GM23338 (cell line): ENCODE results near the gene TNFRSF1A. TPM values are rescaled to one million over a fixed set of nuclear protein-coding genes. Genes with fewer than 3 reads are reported as not detected.

Source experiments
- ATAC-seq: fragments of 200-7000 bp; cut with Tn5 transposase; 3 replicates; pipeline ENCODE4 v1.9.1; 2020
- DNase-seq: peaks from one replicate; pipeline ENCODE4 v3.0.0-alpha.2; 2015; ENCODE audit warnings: low spot score
- H2AFZ ChIP-seq: fragments of 200-600 bp; sonication (generic); 2 replicates; pipeline ENCODE4 v1.8.0; 2016; ENCODE audit warnings: antibody characterized with exemption, mild to moderate bottlenecking, moderate library complexity
- H3F3A ChIP-seq: fragments of 200-600 bp; sonication (generic); replicated peaks from 2 replicates; pipeline ENCODE4 v1.8.0; 2017; ENCODE audit warnings: antibody characterized with exemption, mixed run types, low read depth
- H3K27ac ChIP-seq: fragments of 200-600 bp; sonication (generic); 2 replicates; pipeline ENCODE4 v1.6.1; 2016; ENCODE audit warnings: low read depth
- H3K27me3 ChIP-seq: fragments of 200-600 bp; sonication (generic); 2 replicates; pipeline ENCODE4 v1.8.0; 2016; ENCODE audit warnings: mild to moderate bottlenecking, mixed run types, moderate library complexity; ENCODE audit not compliant: insufficient read depth
- H3K36me3 ChIP-seq: fragments of 200-600 bp; sonication (generic); 2 replicates; pipeline ENCODE4 v1.8.0; 2016; ENCODE audit warnings: mild to moderate bottlenecking; ENCODE audit not compliant: insufficient read depth
- H3K4me1 ChIP-seq: fragments of 200-600 bp; sonication (generic); 2 replicates; pipeline ENCODE4 v1.8.0; 2016; ENCODE audit warnings: mild to moderate bottlenecking, moderate library complexity; ENCODE audit not compliant: insufficient read depth
- H3K4me2 ChIP-seq: fragments of 200-600 bp; sonication (generic); 2 replicates; pipeline ENCODE4 v1.7.1; 2017; ENCODE audit warnings: mixed run types
- H3K4me3 ChIP-seq: fragments of 200-600 bp; sonication (generic); 2 replicates; pipeline ENCODE4 v1.6.1; 2016; ENCODE audit warnings: mixed run types
- H3K79me2 ChIP-seq: fragments of 200-600 bp; sonication (generic); replicated peaks from 2 replicates; pipeline ENCODE4 v1.8.0; 2017; ENCODE audit warnings: mild to moderate bottlenecking; ENCODE audit not compliant: insufficient read depth
- H3K9me2 ChIP-seq: fragments of 200-600 bp; sonication (generic); 2 replicates; pipeline ENCODE4 v1.8.0; 2017; ENCODE audit not compliant: insufficient read depth
- H4K20me1 ChIP-seq: fragments of 200-600 bp; sonication (generic); replicated peaks from 2 replicates; pipeline ENCODE4 v1.8.0; 2017; ENCODE audit warnings: mild to moderate bottlenecking; ENCODE audit not compliant: insufficient read depth
- H3K27ac Mint-ChIP-seq: 2 replicates; pipeline ENCODE4 v1.8.0; 2020; ENCODE audit warnings: inconsistent platforms, mild to moderate bottlenecking, moderate library complexity, mixed read lengths
- H3K27me3 Mint-ChIP-seq: 3 replicates; pipeline ENCODE4 v1.8.0; 2022; ENCODE audit warnings: low read depth, mild to moderate bottlenecking, moderate library complexity, mixed read lengths, inconsistent platforms; ENCODE audit not compliant: insufficient read depth, poor library complexity
- H3K36me3 Mint-ChIP-seq: 3 replicates; pipeline ENCODE4 v1.8.0; 2021; ENCODE audit warnings: low read depth, mild to moderate bottlenecking, inconsistent platforms, moderate library complexity, mixed read lengths
- H3K4me1 Mint-ChIP-seq: 3 replicates; pipeline ENCODE4 v1.8.0; 2020; ENCODE audit warnings: mild to moderate bottlenecking, inconsistent platforms, mixed read lengths
- H3K4me3 Mint-ChIP-seq: 3 replicates; pipeline ENCODE4 v1.8.0; 2021; ENCODE audit warnings: moderate library complexity, mild to moderate bottlenecking, inconsistent platforms, mixed read lengths
- H3K9me3 Mint-ChIP-seq: 3 replicates; pipeline ENCODE4 v1.8.0; 2020; ENCODE audit warnings: moderate library complexity, mild to moderate bottlenecking, inconsistent platforms, mixed read lengths
- CREB1 ChIP-seq: fragments of 250-450 bp; sonication (Bioruptor Pico); IDR thresholded peaks from 2 replicates; pipeline ENCODE4 v1.5.0; 2020; ENCODE audit warnings: low read depth, mild to moderate bottlenecking, moderate library complexity
- CTCF ChIP-seq, 2 experiments: fragments of 200-600 bp in 1 of 2; sonication (generic) in 1 of 2; conservative IDR thresholded peaks; 2 replicates each; pipeline versions ENCODE4 v1.5.1 to v1.6.1; 2016 to 2017; ENCODE audit warnings: antibody characterized with exemption in 2 of 2, low read depth in 2 of 2, mild to moderate bottlenecking in 2 of 2, moderate library complexity in 1 of 2
- EZH2 ChIP-seq: fragments of 200-600 bp; sonication (generic); IDR thresholded peaks from one replicate; pipeline ENCODE4 v1.8.0; 2017; ENCODE audit warnings: antibody characterized with exemption, mild to moderate bottlenecking, low read depth; ENCODE audit not compliant: unreplicated experiment
- EZH2phosphoT487 ChIP-seq: fragments of 200-600 bp; sonication (generic); IDR thresholded peaks from one replicate; pipeline ENCODE4 v1.8.1; 2018; ENCODE audit warnings: antibody characterized with exemption; ENCODE audit not compliant: unreplicated experiment
- JUNB ChIP-seq: IDR thresholded peaks from one replicate; pipeline ENCODE4 v1.6.1; 2016; ENCODE audit warnings: antibody characterized with exemption; ENCODE audit not compliant: unreplicated experiment
- NANOG ChIP-seq: IDR thresholded peaks from 2 replicates; pipeline ENCODE4 v1.6.1; 2016; ENCODE audit warnings: antibody characterized with exemption, borderline replicate concordance
- REST ChIP-seq: IDR thresholded peaks from one replicate; pipeline ENCODE4 v1.6.1; 2018; ENCODE audit warnings: antibody characterized with exemption; ENCODE audit not compliant: unreplicated experiment
- ZNF331 ChIP-seq: fragments of 250-450 bp; sonication (Bioruptor Pico); IDR thresholded peaks from 2 replicates; pipeline ENCODE4 v1.5.0; 2020; ENCODE audit warnings: low read depth, mild to moderate bottlenecking, moderate library complexity
- polyA plus RNA-seq: library from polyadenylated mRNA; unstranded; fragments of >200 nt; fragmentation: Nextera tagmentation; extraction: Ambion mirVana; gene quantifications from 2 replicates; pipeline ENCODE4 v1.2.1, GENCODE V29; 2016
- total RNA-seq: library from RNA; depleted of rRNA; stranded (reverse); fragments of >200 nt; shearing (Covaris generic); gene quantifications from 2 replicates; pipeline ENCODE4 v1.2.3, GENCODE V29; 2014
- TF ChIP-seq, protein P1 (sequence below): IDR thresholded peaks from 2 replicates; pipeline ENCODE4 v1.6.1; 2016; ENCODE audit warnings: antibody characterized with exemption

Gene TNFRSF1A
- total and polyA plus RNA-seq, 2 experiments from 2014 or later, result 24.3 to 43.4 TPM

DNA sequence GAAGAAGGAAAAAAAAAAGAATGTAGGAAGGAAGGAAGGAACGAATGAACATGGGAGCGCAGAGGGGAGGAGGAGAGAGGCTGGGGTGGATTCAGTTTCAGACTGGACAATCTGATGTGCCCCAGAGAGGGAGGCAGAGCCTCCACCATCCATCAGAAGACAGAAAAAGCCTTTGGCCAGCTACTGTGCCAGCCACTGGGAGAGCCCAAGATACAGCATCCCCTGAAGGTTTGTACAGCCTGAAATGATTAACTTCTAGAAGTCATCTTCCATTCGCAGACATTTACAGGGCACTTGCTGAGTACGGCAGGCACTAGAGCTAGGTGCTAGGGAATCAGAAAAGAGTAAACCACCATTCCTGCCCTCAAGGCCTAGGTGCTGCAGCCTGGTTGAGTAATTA, 22.4 kb downstream of the TNFRSF1A start:
- no peak for TF ChIP-seq ZNF331 (CRISPR knock-in tag)
- no peak for TF ChIP-seq EZH2
- Mint-ChIP-seq H3K36me3 (peaks cover 43% of the 10 kb centered on the region), H3K9me3 (no peaks in the 10 kb centered on the region; the same call in 2 of the 3 replicates)

DNA sequence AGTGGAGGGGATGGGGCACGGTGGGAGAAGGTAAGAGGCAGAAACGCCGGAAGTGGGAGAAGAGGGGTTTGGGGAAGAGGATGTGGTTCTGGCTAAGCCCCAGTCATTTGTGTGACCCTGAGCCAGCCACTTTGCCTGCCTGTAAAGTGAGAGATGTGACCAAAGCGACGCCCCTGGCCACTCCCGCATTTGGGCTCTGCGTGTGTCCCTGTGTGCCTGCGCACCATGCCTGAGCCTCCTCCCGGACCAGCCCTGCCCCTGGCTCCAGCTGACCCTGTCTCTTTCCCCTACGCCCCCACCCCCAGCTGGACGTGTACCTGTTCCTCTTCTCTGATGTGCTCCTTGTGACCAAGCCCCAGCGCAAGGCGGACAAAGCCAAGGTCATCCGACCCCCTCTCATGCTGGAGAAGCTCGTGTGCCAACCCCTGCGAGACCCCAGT, 23.4 kb downstream of the TNFRSF1A start:
- Histone ChIP-seq H3K4me2 (no peak overlapping the region), H3K27me3 (no peaks in the 10 kb centered on the region), H3F3A (peaks cover 23% of the 10 kb centered on the region), H3K36me3 (peaks cover 12% of the 10 kb centered on the region), H3K27ac (no peak overlapping the region), H3K4me3 (no peak overlapping the region), H2AFZ (no peak overlapping the region), H3K79me2 (no peaks in the 10 kb centered on the region), H4K20me1 (no peaks in the 10 kb centered on the region), H3K9me2 (no peaks in the 10 kb centered on the region), H3K4me1 (peaks cover 22% of the 10 kb centered on the region)
- H3K27me3 Mint-ChIP-seq, result peaks cover 37% of the 10 kb centered on the region
- H3K9me3 Mint-ChIP-seq, result no peaks in the 10 kb centered on the region; the same call in 2 of the 3 replicates
- no peak overlapping the region; the same call in 2 of the 3 replicates for H3K4me3 Mint-ChIP-seq
- TF ChIP-seq, protein P1, sequence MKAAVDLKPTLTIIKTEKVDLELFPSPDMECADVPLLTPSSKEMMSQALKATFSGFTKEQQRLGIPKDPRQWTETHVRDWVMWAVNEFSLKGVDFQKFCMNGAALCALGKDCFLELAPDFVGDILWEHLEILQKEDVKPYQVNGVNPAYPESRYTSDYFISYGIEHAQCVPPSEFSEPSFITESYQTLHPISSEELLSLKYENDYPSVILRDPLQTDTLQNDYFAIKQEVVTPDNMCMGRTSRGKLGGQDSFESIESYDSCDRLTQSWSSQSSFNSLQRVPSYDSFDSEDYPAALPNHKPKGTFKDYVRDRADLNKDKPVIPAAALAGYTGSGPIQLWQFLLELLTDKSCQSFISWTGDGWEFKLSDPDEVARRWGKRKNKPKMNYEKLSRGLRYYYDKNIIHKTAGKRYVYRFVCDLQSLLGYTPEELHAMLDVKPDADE, result no peak
- no peak for TF ChIP-seq NANOG
- TF ChIP-seq CTCF (conservative IDR thresholded peaks at IDR 0.05; ENCODE audit: low read depth in 2 of 2), result no peak
- TF ChIP-seq JUNB, result no peak
- TF ChIP-seq REST, result no peak
- TF ChIP-seq ZNF331 (CRISPR knock-in tag), result no peak
- no peak for TF ChIP-seq EZH2phosphoT487
- no peak for TF ChIP-seq CREB1 (CRISPR knock-in tag)
- ATAC-seq, result no peak
- H3K4me1 Mint-ChIP-seq, result peaks cover 46% of the 10 kb centered on the region
- H3K27ac Mint-ChIP-seq, result no peak overlapping the region
- DNase-seq, result no peak
- H3K36me3 Mint-ChIP-seq, result peaks cover 51% of the 10 kb centered on the region

More for the DNA sequence above, 22.4 kb downstream of the TNFRSF1A start:
- Histone ChIP-seq H3K4me3 (no peak overlapping the region), H3K79me2 (no peaks in the 10 kb centered on the region), H3K4me2 (no peak overlapping the region), H3K4me1 (peaks cover 25% of the 10 kb centered on the region), H3K36me3 (peaks cover 12% of the 10 kb centered on the region; the same call in 1 of the 2 replicates), H3F3A (peaks cover 29% of the 10 kb centered on the region), H4K20me1 (no peaks in the 10 kb centered on the region), H2AFZ (no peak overlapping the region), H3K27ac (no peak overlapping the region), H3K9me2 (no peaks in the 10 kb centered on the region), H3K27me3 (no peaks in the 10 kb centered on the region)
- no peak for DNase-seq
- no peak for ATAC-seq
- Mint-ChIP-seq H3K4me1 (peaks cover 54% of the 10 kb centered on the region), H3K27ac (no peak overlapping the region), H3K27me3 (peaks cover 43% of the 10 kb centered on the region), H3K4me3 (no peak overlapping the region)
